Coronary artery (tissue), 2 donors: Measurements from ENCODE around the gene MARK3.
A peak's percentile ranks its signal among the peaks of the same experiment; 100 is the strongest.
"Not testable (repeated sequence)": the region's sequence is repeated elsewhere in the genome, so short reads cannot be mapped to it uniquely, and the experiment has no call there.

Experiments
- DNase-seq: peaks from one replicate; pipeline ENCODE4 v3.0.0-alpha.2; 2017; ENCODE audit warnings: low spot score
- H3K27ac ChIP-seq, 2 donors: fragments of 200-600 bp; sonication (generic); one replicate each; pipeline ENCODE4 v1.5.1; 2016 to 2019
- H3K4me3 ChIP-seq: fragments of 200-600 bp; sonication (generic); 2 replicates; pipeline ENCODE4 v1.5.1; 2016; ENCODE audit warnings: mild to moderate bottlenecking, moderate library complexity
- TF ChIP-seq, protein P1 (sequence below): fragments of 200-600 bp; sonication (generic); IDR thresholded peaks from one replicate; pipeline ENCODE4 v1.5.1; 2019; ENCODE audit warnings: antibody characterized with exemption

Gene MARK3

DNA sequence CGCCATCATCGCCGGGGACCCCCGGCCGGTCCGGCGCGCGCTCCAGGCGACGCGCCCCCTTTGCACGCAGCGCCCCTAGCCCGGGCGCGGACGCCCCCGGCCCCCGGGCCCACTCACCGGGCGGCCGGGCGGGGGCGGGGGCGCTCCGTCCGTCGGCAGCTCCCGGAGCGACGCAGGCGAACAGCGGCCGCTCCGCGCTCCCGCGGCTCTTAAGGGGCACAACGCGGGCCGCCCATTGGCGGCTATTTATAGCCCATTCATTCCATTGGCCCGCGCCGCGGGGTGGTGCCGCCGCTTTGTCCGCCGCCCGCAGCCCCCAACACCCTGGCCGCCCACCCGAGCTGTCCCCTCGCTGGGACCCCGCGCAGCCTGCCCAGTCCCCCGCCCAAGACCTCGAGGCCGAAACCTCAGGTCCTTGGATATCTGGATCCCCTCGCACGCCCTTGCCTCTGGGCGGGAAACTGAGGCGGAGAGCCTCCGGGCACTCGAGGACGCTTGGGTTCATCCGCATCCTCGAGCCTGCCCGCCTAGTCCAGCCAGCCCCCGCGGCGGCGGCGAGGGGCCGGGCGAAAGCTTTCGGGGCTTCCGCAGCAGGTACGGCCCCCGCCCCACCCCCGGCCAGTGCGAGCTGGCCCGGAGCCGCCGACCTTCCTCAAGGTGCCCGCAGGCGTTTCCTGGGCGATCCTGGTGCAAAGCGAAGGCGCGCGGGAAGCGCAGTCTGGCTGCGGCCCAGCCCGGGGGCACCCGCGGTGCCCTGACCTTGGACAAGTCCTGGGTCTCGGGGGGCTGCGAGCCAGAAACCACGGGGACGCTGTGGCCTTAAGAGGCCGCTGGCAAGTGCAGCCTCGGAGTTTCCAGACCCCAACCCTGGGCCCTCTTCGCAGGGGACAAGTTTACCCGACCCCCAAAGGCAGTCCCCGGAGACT lies 137.7 kb downstream of the MARK3 start, which contains the start of gene CKB:
Gene CKB, minus strand, starts transcription at position 182 of the 926 bp plus-strand sequence. CDS start 337 bp downstream, outside the sequence.
- TF ChIP-seq, protein P1, sequence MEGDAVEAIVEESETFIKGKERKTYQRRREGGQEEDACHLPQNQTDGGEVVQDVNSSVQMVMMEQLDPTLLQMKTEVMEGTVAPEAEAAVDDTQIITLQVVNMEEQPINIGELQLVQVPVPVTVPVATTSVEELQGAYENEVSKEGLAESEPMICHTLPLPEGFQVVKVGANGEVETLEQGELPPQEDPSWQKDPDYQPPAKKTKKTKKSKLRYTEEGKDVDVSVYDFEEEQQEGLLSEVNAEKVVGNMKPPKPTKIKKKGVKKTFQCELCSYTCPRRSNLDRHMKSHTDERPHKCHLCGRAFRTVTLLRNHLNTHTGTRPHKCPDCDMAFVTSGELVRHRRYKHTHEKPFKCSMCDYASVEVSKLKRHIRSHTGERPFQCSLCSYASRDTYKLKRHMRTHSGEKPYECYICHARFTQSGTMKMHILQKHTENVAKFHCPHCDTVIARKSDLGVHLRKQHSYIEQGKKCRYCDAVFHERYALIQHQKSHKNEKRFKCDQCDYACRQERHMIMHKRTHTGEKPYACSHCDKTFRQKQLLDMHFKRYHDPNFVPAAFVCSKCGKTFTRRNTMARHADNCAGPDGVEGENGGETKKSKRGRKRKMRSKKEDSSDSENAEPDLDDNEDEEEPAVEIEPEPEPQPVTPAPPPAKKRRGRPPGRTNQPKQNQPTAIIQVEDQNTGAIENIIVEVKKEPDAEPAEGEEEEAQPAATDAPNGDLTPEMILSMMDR, result no peak
- peak within 1 kb of the TSS; percentile 74 for H3K4me3 ChIP-seq
- H3K27ac ChIP-seq, result peak within 1 kb of the TSS; percentile 76 to 96
- DNase-seq, result peak; percentile 76

DNA sequence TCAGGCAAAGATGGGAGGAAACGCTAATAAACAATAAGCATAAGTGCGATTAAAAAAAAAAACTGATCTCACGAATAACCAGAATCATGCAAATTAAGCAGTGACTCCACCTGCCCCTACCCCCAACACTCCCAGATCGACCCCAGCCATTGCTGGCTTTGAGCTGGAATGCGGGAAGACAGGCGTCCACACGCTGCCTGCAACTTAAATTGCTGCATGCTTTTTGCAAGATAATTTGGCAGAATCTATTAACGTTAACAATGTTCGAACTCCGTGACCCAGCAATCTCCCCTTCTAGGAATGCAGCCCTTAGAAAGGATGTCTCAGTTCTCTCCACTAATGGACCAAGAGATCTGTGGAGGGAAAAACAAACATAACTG lies 138.3 kb downstream of the MARK3 start:
- Histone ChIP-seq H3K4me3 (no peak overlapping the region), H3K27ac (no peak overlapping the region)

DNA sequence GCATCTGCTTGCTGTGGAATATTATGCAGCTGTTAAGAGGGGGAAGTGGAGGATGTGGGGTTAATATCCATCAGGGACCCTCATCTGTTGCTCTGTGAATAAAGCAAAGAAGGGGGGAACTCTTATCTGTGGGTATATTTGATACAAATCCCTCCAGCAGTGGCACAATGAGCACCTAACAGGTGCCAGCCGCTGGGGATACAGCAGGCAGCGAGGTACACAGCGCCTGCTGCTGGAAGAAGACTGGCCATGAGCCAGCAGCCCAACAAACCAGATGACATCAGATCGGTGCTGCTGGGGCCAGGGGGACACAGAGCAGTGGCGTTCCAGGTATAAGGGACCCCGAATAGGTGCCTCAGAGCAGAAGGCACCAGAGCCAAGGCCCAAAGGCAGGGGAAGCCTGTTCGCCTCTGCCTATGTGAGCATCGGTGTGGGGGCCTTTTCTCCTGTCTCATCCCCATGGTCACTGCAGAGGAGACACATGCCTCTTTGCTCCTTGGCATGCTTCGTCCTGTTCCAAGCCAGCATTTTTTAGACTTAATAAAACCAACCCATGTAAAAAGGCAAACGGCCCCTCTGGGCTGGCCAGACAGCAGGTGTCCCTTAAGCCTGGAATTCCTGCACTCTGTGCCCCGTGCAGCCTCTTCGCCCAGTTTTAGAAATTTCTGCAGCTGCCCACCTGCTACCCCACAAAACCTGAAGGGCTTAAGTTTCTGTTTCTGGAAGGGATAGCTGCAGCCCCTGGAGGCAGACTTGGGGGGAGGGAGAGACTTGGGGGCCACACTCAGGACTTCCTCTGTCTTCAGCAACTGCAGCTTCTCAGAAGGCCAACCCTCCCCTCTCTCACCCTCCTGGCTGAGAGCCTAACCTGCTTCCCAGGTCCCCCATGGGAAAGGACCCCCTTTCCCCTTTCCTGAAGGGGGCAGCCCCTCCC lies 139.1 kb downstream of the MARK3 start:
- TF ChIP-seq, protein P1, result no peak
- H3K4me3 ChIP-seq, result no peak overlapping the region
- peak; percentile 68 for DNase-seq
- no peak overlapping the region for H3K27ac ChIP-seq

More for the DNA sequence above, 138.3 kb downstream of the MARK3 start:
- no peak for DNase-seq
- TF ChIP-seq, protein P1, result no peak

DNA sequence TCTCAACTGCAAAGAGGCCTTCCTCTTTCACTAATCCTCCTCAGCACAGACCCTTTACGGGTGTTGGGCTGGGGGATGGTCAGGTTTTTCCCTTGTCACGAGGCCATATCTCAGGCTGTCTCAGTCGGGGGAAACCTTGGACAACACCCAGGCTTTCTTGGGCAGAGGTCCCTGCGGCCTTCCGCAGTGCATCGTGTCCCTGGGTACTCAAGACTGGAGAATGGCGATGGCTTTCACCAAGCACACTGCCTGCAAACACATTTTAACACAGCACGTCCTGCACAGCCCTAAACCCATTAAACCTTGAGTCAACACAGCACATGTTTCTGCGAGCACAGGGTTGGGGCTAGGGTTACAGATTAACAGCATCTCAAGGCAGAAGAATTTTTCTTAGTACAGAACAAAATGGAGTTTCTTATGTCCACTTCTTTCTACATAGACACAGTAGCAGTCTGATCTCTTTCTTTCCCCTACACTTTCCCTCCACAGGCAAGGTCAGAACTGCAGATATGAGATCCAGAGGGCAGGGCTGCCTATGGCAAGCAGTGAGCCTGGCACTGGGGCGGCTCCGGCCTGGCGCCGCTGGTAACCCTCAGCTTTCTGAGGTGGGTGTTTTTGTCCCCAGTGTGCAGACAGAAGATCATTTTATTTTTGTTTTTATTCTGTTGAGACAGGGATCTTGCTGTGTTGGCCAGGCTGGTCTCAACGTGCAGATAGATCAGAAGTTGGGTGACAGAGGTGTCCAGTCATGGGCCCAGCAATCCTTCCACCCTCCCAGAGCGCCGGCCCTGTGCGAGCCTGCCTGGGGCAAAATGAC lies 140.4 kb downstream of the MARK3 start:
- not testable (repeated sequence) for H3K4me3 ChIP-seq, H3K27ac ChIP-seq, DNase-seq

DNA sequence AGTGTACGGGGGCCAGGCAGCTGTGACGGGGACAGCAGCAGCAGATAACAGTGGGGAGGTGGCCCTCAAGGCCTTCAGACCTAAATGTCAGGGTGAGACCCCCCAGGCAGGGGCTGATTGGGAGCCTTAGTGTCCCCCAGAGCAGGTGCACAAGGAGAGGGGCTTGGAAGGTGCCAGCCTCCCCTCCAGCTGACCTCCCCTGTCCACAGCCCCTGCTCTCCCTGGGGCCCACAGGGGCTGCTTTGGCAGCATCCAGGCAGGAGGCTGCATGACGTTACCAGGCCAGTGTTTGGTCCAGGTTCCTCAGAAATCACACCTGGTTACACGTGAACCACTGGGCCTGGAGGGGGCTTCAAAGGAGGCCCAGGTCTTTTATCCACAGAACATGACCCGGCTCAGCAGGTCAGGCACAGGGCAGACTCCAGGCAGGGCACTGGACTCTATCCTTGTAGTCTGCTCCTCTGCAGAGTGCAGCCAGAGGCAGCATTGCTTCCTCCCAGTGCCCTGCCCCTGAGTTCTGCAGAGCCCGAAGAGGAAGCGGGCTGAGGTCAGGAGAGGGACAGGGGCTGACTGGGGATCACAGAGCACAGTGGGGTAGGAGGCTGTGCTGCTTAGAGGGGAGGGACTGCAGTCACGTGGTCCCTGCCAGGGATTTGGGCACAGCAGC lies 141.2 kb downstream of the MARK3 start:
- TF ChIP-seq, protein P1, result no peak
- H3K4me3 ChIP-seq, result no peak overlapping the region
- no peak for DNase-seq
- H3K27ac ChIP-seq, result peak overlapping the region in 1 of 2 donors; percentile 94

DNA sequence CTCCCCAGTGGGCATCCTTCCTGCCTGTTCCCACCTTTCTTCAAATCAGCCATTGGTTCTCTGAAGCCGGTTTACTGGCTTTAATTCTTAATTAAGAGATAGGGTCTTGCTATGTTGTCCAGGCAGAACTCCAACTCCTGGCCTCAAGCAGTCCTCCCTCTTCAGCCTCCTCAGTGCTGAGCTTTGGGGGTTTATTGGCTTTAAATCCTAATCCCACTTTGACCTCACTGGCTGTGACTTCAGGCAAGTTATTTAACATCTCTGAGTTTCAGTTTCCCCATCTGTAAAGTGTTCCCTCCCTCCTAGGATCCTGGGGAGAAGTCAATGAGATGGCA lies 141.7 kb downstream of the MARK3 start:
- H3K4me3 ChIP-seq, result no peak overlapping the region
- TF ChIP-seq, protein P1, result no peak
- no peak for DNase-seq
- peak overlapping the region in 1 of 2 donors; percentile 94 for H3K27ac ChIP-seq
